Gastrocnemius medialis (tissue), 4 donors: Measurements from ENCODE around the gene HOXA4.

Experiments used
- CTCF ChIP-seq, 5 experiments: fragments of 450-650 bp in 3 of 5; fragments of 200-600 bp in 2 of 5; sonication (generic) in 2 of 5; IDR thresholded peaks in 4 of 5; conservative IDR thresholded peaks in 1 of 5; 1 replicate in 4 of 5; 2 replicates in 1 of 5; pipeline ENCODE4 v1.5.1; 2016 to 2019; ENCODE audit warnings: antibody characterized with exemption in 5 of 5, mild to moderate bottlenecking in 3 of 5, moderate library complexity in 3 of 5
- POLR2A ChIP-seq, 2 donors: fragments of 450-650 bp; IDR thresholded peaks; one replicate each; pipeline ENCODE4 v1.6.1; 2017; ENCODE audit warnings: antibody characterized with exemption in 2 of 2, mild to moderate bottlenecking in 2 of 2, moderate library complexity in 2 of 2

GRCh38 chr7:27167916-27168264, 37.3 kb upstream of the HOXA4 start:
- no peak for TF ChIP-seq CTCF (IDR thresholded peaks at IDR 0.05 in 4 of 5, conservative IDR thresholded peaks at IDR 0.05 in 1 of 5)
- no peak for TF ChIP-seq POLR2A (IDR thresholded peaks at IDR 0.05)
